GM23338 (cell line): ENCODE results near the gene TTBK2. TPM values are rescaled to one million over a fixed set of nuclear protein-coding genes. Genes with fewer than 3 reads are reported as not detected.

Source experiments
- ATAC-seq: fragments of 200-7000 bp; cut with Tn5 transposase; 3 replicates; pipeline ENCODE4 v1.9.1; 2020
- DNase-seq: peaks from one replicate; pipeline ENCODE4 v3.0.0-alpha.2; 2015; ENCODE audit warnings: low spot score
- H2AFZ ChIP-seq: fragments of 200-600 bp; sonication (generic); 2 replicates; pipeline ENCODE4 v1.8.0; 2016; ENCODE audit warnings: antibody characterized with exemption, mild to moderate bottlenecking, moderate library complexity
- H3F3A ChIP-seq: fragments of 200-600 bp; sonication (generic); replicated peaks from 2 replicates; pipeline ENCODE4 v1.8.0; 2017; ENCODE audit warnings: antibody characterized with exemption, mixed run types, low read depth
- H3K27ac ChIP-seq: fragments of 200-600 bp; sonication (generic); 2 replicates; pipeline ENCODE4 v1.6.1; 2016; ENCODE audit warnings: low read depth
- H3K27me3 ChIP-seq: fragments of 200-600 bp; sonication (generic); 2 replicates; pipeline ENCODE4 v1.8.0; 2016; ENCODE audit warnings: mild to moderate bottlenecking, mixed run types, moderate library complexity; ENCODE audit not compliant: insufficient read depth
- H3K36me3 ChIP-seq: fragments of 200-600 bp; sonication (generic); 2 replicates; pipeline ENCODE4 v1.8.0; 2016; ENCODE audit warnings: mild to moderate bottlenecking; ENCODE audit not compliant: insufficient read depth
- H3K4me1 ChIP-seq: fragments of 200-600 bp; sonication (generic); 2 replicates; pipeline ENCODE4 v1.8.0; 2016; ENCODE audit warnings: mild to moderate bottlenecking, moderate library complexity; ENCODE audit not compliant: insufficient read depth
- H3K4me2 ChIP-seq: fragments of 200-600 bp; sonication (generic); 2 replicates; pipeline ENCODE4 v1.7.1; 2017; ENCODE audit warnings: mixed run types
- H3K4me3 ChIP-seq: fragments of 200-600 bp; sonication (generic); 2 replicates; pipeline ENCODE4 v1.6.1; 2016; ENCODE audit warnings: mixed run types
- H3K79me2 ChIP-seq: fragments of 200-600 bp; sonication (generic); replicated peaks from 2 replicates; pipeline ENCODE4 v1.8.0; 2017; ENCODE audit warnings: mild to moderate bottlenecking; ENCODE audit not compliant: insufficient read depth
- H3K9me2 ChIP-seq: fragments of 200-600 bp; sonication (generic); 2 replicates; pipeline ENCODE4 v1.8.0; 2017; ENCODE audit not compliant: insufficient read depth
- H4K20me1 ChIP-seq: fragments of 200-600 bp; sonication (generic); replicated peaks from 2 replicates; pipeline ENCODE4 v1.8.0; 2017; ENCODE audit warnings: mild to moderate bottlenecking; ENCODE audit not compliant: insufficient read depth
- H3K27ac Mint-ChIP-seq: 2 replicates; pipeline ENCODE4 v1.8.0; 2020; ENCODE audit warnings: inconsistent platforms, mild to moderate bottlenecking, moderate library complexity, mixed read lengths
- H3K27me3 Mint-ChIP-seq: 3 replicates; pipeline ENCODE4 v1.8.0; 2022; ENCODE audit warnings: low read depth, mild to moderate bottlenecking, moderate library complexity, mixed read lengths, inconsistent platforms; ENCODE audit not compliant: insufficient read depth, poor library complexity
- H3K36me3 Mint-ChIP-seq: 3 replicates; pipeline ENCODE4 v1.8.0; 2021; ENCODE audit warnings: low read depth, mild to moderate bottlenecking, inconsistent platforms, moderate library complexity, mixed read lengths
- H3K4me1 Mint-ChIP-seq: 3 replicates; pipeline ENCODE4 v1.8.0; 2020; ENCODE audit warnings: mild to moderate bottlenecking, inconsistent platforms, mixed read lengths
- H3K4me3 Mint-ChIP-seq: 3 replicates; pipeline ENCODE4 v1.8.0; 2021; ENCODE audit warnings: moderate library complexity, mild to moderate bottlenecking, inconsistent platforms, mixed read lengths
- H3K9me3 Mint-ChIP-seq: 3 replicates; pipeline ENCODE4 v1.8.0; 2020; ENCODE audit warnings: moderate library complexity, mild to moderate bottlenecking, inconsistent platforms, mixed read lengths
- EZH2phosphoT487 ChIP-seq: fragments of 200-600 bp; sonication (generic); IDR thresholded peaks from one replicate; pipeline ENCODE4 v1.8.1; 2018; ENCODE audit warnings: antibody characterized with exemption; ENCODE audit not compliant: unreplicated experiment
- NANOG ChIP-seq: IDR thresholded peaks from 2 replicates; pipeline ENCODE4 v1.6.1; 2016; ENCODE audit warnings: antibody characterized with exemption, borderline replicate concordance
- POLR2AphosphoS5 ChIP-seq: IDR thresholded peaks from 2 replicates; pipeline ENCODE4 v1.6.1; 2016; ENCODE audit warnings: antibody characterized with exemption, low read depth
- STAT1 ChIP-seq: IDR thresholded peaks from one replicate; pipeline ENCODE4 v1.6.1; 2016; ENCODE audit warnings: antibody characterized with exemption; ENCODE audit not compliant: unreplicated experiment
- ZNF114 ChIP-seq: fragments of 250-450 bp; sonication (Bioruptor Pico); IDR thresholded peaks from 2 replicates; pipeline ENCODE4 v1.5.0; 2020; ENCODE audit warnings: mild to moderate bottlenecking, moderate library complexity
- ZNF331 ChIP-seq: fragments of 250-450 bp; sonication (Bioruptor Pico); IDR thresholded peaks from 2 replicates; pipeline ENCODE4 v1.5.0; 2020; ENCODE audit warnings: low read depth, mild to moderate bottlenecking, moderate library complexity
- ZNF462 ChIP-seq: fragments of 250-450 bp; sonication (Bioruptor Pico); IDR thresholded peaks from 2 replicates; pipeline ENCODE4 v1.5.0; 2020; ENCODE audit warnings: mild to moderate bottlenecking, moderate library complexity
- polyA plus RNA-seq: library from polyadenylated mRNA; unstranded; fragments of >200 nt; fragmentation: Nextera tagmentation; extraction: Ambion mirVana; gene quantifications from 2 replicates; pipeline ENCODE4 v1.2.1, GENCODE V29; 2016
- total RNA-seq: library from RNA; depleted of rRNA; stranded (reverse); fragments of >200 nt; shearing (Covaris generic); gene quantifications from 2 replicates; pipeline ENCODE4 v1.2.3, GENCODE V29; 2014

The TTBK2 gene
- total and polyA plus RNA-seq, 2 experiments from 2014 or later, result 5.8 to 15.9 TPM

GRCh38 chr15:42804739-42805138 is 115.8 kb downstream of the TTBK2 start (continued):
- TF ChIP-seq ZNF462 (CRISPR knock-in tag) (no peak), ZNF331 (CRISPR knock-in tag) (no peak), POLR2AphosphoS5 (no peak)

GRCh38 chr15:42803436-42803835 is 117.1 kb downstream of the TTBK2 start:
- Mint-ChIP-seq H3K36me3 (peaks cover 6% of the 10 kb centered on the region; the same call in 2 of the 3 replicates), H3K27ac (no peak overlapping the region), H3K27me3 (peaks cover 6% of the 10 kb centered on the region), H3K4me3 (no peak overlapping the region), H3K4me1 (no peaks in the 10 kb centered on the region), H3K9me3 (no peaks in the 10 kb centered on the region)
- Histone ChIP-seq H3K36me3 (no peaks in the 10 kb centered on the region), H3F3A (no peaks in the 10 kb centered on the region), H3K4me3 (no peak overlapping the region), H2AFZ (no peak overlapping the region), H3K9me2 (no peaks in the 10 kb centered on the region), H3K27me3 (no peaks in the 10 kb centered on the region), H3K27ac (no peak overlapping the region), H4K20me1 (peaks cover 4% of the 10 kb centered on the region; the same call in 1 of the 2 replicates), H3K79me2 (no peaks in the 10 kb centered on the region), H3K4me1 (no peaks in the 10 kb centered on the region), H3K4me2 (no peak overlapping the region)
- DNase-seq (no peak), ATAC-seq (no peak)
- TF ChIP-seq POLR2AphosphoS5 (no peak), ZNF114 (CRISPR knock-in tag) (no peak), ZNF462 (CRISPR knock-in tag) (no peak), NANOG (no peak), EZH2phosphoT487 (no peak), STAT1 (no peak)
